ENCODE data around the gene FLOT1. TPM values are rescaled to one million over a fixed set of nuclear protein-coding genes. Genes with fewer than 3 reads are reported as not detected.

The FLOT1 gene, protein sequence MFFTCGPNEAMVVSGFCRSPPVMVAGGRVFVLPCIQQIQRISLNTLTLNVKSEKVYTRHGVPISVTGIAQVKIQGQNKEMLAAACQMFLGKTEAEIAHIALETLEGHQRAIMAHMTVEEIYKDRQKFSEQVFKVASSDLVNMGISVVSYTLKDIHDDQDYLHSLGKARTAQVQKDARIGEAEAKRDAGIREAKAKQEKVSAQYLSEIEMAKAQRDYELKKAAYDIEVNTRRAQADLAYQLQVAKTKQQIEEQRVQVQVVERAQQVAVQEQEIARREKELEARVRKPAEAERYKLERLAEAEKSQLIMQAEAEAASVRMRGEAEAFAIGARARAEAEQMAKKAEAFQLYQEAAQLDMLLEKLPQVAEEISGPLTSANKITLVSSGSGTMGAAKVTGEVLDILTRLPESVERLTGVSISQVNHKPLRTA
- total RNA-seq: 107 and 112 TPM in 2 replicates

DNA sequence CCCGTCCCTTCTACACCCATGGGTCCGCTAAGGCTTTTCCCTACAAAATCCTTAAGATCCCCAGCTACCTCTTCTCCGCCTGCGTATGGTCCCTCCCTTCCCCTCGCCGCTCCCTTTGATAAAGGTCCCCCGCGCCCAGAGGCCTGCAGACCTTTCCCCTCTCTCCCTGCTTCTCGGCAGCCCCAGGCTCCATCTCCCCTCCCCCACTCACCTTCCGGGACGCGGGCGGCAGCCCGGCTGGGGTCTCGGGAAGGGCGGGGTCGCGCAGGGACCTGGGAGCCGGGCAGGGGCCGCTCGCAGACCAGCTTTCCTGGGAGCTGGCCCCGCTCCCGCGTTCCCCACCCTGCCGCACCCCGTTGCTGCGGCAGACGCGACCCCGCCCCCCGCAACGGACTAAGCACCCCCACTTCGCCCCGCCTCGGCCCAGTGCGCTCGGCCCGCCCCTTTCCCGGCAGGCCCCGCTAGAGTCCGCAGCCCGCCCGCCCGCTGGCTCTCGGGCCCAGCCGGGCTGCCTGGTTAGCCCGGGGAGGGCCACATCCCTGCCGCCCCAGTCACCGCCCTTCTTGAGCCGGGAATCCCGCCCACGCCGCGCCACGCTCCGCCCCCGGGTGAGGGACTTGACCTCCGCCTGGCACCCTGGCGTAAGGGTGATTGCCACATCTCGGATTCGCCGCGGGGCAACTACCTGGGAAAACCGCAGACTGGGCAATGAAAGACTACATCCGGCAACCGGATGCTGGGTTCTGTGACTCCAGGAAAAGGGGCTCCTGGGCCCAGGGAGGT lies at the start of gene FLOT1:
Gene FLOT1, minus strand, starts transcription at position 372 of the 783 bp plus-strand sequence. CDS start 498 bp downstream, outside the sequence.

DNA sequence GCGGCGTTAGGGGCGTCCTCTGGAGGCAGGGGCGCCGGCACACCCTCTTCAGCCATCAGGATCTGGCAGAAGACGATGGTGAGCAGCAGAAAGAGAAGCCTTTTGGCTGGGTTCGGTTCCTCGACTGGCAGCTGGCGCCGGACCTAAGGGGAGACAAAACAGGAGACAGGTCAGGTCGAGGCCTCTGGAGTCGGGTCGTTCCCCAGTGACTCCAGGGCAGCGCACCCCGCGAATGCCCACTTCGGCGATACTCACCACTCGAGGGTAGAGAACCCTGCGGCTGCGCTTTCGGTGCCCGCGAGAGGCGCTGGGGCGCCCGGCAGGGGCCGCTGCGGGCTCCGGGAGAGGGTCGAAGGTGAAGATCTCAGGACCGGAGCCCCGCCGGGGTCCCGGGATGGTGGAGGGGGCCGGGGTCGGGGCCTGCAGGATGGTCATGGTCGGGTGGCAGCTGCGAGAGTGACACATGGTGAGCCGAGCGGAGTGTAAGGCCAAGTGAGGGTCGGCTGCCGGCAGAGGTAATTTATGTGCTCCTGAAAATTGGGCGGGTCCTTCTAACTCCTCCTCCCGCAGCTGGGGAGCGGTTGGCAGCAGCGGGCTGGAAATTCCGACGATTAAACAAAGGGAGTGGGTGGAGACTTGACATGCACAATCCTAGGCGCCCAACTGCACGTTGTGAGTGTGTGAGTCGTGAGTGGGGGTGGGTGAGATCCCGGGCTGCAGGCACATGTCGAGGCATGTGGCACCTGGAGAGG lies 1.7 kb upstream of the FLOT1 start, which contains the start of gene IER3:
Gene IER3, minus strand, starts transcription at position 494 of the 752 bp plus-strand sequence. Its CDS starts 29 bp downstream, at position 465.

DNA sequence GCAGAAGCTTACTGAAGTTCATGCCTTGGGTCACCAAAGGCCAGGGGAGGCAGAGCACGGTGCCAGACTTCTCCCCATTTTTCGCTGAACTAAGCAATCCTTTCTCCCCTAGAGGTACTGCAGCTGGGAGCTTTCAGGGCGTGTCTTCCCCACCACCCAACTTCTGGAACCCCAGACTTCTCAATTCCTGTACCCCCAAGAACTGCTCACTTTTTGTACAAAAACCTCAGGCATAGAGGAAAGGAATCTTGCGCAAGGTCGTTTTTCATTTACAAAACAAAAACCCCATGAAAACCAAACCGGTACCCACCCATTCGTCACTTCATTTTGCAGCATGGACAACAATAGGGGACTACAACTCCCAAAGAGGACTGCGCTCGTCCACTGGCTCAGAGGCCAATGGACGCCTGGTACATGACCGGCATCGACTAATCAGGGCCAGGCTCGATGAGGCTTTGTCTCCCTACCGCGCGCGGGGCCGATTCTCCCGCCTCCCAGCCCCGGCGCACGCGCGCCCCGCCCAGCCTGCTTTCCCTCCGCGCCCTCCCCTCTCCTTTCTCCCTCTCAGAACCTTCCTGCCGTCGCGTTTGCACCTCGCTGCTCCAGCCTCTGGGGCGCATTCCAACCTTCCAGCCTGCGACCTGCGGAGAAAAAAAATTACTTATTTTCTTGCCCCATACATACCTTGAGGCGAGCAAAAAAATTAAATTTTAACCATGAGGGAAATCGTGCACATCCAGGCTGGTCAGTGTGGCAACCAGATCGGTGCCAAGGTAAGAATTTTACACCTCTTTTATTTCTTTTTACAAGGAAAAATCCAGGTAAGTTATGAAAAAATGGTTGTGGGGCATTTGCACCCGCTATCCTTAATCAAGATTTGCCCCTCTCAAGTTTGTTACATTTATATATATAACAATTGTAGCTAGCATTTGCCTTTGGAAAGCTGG lies 22.4 kb downstream of the FLOT1 start, which contains the start of gene TUBB:
Gene TUBB, plus strand, starts transcription at position 562 of the 947 bp plus-strand sequence. Its CDS starts 155 bp downstream, at position 717.

DNA sequence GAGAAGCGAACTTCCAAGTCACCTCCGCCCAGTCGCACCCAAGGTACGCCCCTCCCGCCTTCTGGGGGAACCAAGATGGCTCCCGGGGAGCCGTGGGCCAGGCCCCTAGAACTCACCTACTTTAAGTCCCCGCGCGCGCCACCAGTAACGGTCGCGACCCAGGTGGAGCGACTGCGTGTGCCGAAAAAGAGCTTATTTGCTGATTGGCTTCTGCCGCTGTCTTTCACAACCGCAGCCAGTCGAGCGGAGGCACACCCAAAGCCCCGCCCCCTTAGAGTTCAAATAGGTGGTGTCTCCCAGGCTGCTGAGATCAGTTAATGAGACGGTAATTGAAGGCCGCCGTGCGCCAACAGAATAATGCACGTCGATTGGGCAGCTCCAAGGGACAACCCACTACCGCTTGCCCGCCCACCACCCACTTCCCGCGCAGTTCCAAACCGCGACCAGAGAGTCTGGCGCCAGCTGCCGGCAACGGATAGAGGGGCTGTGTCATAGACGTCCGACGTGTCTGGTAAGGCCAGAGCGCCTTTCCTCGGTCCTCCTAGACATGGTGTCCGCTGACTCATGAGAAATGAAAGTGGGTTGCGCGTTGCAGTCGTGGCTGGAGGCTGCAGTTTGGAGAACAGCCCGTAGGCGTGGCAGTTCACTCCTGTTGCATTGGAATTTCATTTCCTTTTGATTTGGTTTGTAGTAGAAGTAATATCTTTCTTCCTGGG lies 25.2 kb downstream of the FLOT1 start, which contains the start of gene MDC1:
Gene MDC1, minus strand, starts transcription at position 153 of the 716 bp plus-strand sequence. CDS start 2,106 bp downstream, outside the sequence.

DNA sequence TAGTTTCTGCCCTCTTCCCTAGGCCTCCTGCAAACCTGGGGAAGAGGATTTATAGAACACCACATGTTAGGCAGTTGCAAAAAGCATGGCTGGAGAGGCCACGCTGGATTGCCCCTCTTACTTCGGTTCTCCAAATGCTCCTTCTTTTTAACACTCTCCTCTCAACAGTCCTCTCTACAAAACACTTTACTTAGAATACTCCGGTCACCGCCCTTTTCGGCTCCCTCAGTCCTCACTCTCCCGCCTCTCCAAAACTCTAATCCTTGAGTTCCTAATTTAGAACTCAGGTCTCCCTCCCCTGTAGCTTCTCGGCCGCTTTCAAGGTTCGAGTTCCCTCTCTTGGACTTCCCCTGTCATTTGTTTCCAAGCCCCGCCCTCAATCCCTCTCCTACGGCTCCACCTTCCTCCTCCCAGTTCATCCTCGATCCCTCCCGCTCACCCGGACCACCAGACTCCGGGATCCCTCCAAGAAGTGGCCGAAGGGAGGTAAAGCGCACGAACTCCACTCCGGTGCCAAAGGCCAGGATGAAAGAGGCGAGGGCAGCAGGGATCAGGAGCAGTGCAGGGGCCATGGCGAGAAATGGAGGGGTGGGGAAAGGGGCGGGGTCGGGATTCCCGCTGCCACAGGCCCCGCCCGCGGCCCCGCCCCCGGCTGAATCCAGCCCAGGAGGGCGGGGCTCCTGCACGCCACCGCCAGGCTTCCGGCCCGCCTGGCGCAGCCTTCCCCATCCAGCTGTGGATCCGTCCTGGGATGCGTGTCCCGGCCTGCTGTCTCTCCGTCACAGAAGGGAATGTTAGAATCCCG lies 51.9 kb downstream of the FLOT1 start, which contains the start of gene NRM:
Gene NRM, minus strand, starts transcription at position 582 of the 805 bp plus-strand sequence. Its CDS starts 10 bp downstream, at position 572.

DNA sequence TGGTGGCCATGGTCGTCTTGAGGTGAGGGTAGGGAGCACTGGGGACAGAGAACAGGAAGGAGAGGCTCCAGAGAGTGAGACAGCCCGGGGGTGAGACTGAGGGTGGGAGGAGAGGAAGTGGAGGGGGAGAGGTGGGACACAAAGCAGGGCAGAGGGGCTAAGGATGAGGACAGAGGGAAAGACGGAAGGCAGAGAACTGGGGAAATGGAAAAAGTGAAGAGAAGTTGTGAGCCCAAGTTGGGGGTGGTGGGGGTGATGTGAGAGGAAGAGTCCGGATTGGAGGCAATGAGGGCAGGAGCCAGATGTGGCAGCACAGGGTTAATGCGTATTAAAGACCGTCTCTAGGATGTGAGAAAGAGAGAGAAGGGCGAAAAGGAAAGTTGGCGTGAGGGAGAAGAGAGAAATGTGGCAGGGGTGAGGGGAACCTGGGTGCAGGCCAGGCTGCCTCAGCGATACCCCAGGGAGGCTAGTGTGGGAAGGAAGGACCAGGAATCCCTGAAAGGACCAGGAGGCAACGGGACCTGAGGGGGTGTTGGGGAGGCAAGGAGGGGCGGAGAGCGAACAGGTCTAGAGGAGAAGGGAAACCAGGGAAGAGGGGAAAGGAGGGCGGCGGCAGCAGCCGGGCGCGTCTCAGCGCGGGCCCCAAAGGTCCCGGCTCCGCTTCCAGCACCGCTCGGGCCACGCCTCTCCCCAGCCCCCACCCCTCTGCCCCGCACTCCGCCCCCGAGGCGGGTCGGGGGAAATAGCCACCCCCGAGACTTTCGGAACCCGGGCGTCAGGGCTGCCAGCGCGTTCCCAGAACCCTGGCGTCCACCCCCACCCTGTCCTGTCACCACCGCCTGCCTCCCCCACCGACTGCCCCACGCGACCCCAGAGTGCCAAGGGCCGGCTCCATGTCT lies 56.2 kb downstream of the FLOT1 start, which contains the start of gene PPP1R18:
Gene PPP1R18, minus strand, starts transcription at position 637 of the 899 bp plus-strand sequence. Its CDS starts 627 bp downstream, at position 10.

Small RNA genes within 50 kb of the gene (small RNA-seq; reads per million reads assigned to genes)
- gene RF00019 (ENCODE audit: low replicate concordance): not detected
- gene RN7SL353P (ENCODE audit: low replicate concordance): not detected

Other genes with a start within 250 kb of the FLOT1 start
- 34.6 and 53.1 TPM in 2 replicates for gene GNL1, start 186.2 kb downstream of the FLOT1 start, total RNA-seq
- gene PRR3, start 185.4 kb downstream of the FLOT1 start, total RNA-seq: 7.9 and 11.3 TPM in 2 replicates
- gene ABCF1, start 171.2 kb downstream of the FLOT1 start, total RNA-seq: 53.1 and 54.5 TPM in 2 replicates
- 40.9 and 53.4 TPM in 2 replicates for gene PPP1R10, start 125.4 kb downstream of the FLOT1 start, total RNA-seq
- gene MRPS18B, start 124.8 kb downstream of the FLOT1 start, total RNA-seq: 70.5 and 88.8 TPM in 2 replicates
- 5.4 and 7.2 TPM in 2 replicates for gene ATAT1, start 115.8 kb downstream of the FLOT1 start, total RNA-seq
- gene C6orf136, start 95.6 kb downstream of the FLOT1 start, total RNA-seq: 3.3 and 4.0 TPM in 2 replicates
- gene DHX16, start 69.7 kb downstream of the FLOT1 start, total RNA-seq: 36.5 and 48.4 TPM in 2 replicates
- 95.6 and 121 TPM in 2 replicates for gene PPP1R18, start 56.0 kb downstream of the FLOT1 start, total RNA-seq
- 2.2 and 7.3 TPM in 2 replicates for gene NRM, start 51.7 kb downstream of the FLOT1 start, total RNA-seq
- 4.4 and 14.3 TPM in 2 replicates for gene MDC1, start 25.4 kb downstream of the FLOT1 start, total RNA-seq
- 380 and 1,475 TPM in 2 replicates for gene TUBB, start 22.3 kb downstream of the FLOT1 start, total RNA-seq
- 256 and 325 TPM in 2 replicates for gene IER3, start 1.9 kb upstream of the FLOT1 start, total RNA-seq
- gene DDR1, start 141.8 kb upstream of the FLOT1 start, total RNA-seq: 15.9 and 36.5 TPM in 2 replicates
- gene GTF2H4, start 165.5 kb upstream of the FLOT1 start, total RNA-seq: 9.4 and 17.6 TPM in 2 replicates
- 24.8 and 28.4 TPM in 2 replicates for gene VARS2, start 171.6 kb upstream of the FLOT1 start, total RNA-seq
- gene SFTA2, start 189.5 kb upstream of the FLOT1 start, total RNA-seq: not detected in 2 replicates
- gene MUCL3, start 198.3 kb upstream of the FLOT1 start, total RNA-seq: not detected in 2 replicates
- gene MUC21, start 241.0 kb upstream of the FLOT1 start, total RNA-seq: not detected in 2 replicates

Measured in placental pericyte (primary cell).